H1 (cell line): ENCODE results near the gene CPO.

Experiments used
- BRCA1 ChIP-seq: IDR thresholded peaks from 2 replicates; pipeline ENCODE4 v1.6.1; 2012; ENCODE audit warnings: low read depth, low read length, improper control_type of control experiment
- CREB1 ChIP-seq: IDR thresholded peaks from 2 replicates; pipeline ENCODE4 v1.6.1; 2012; ENCODE audit warnings: inconsistent platforms
- CTCF ChIP-seq, 3 experiments: IDR thresholded peaks; 1 replicate in 2 of 3; 2 replicates in 1 of 3; pipeline versions ENCODE4 v1.5.1 to v1.6.1; 2011; ENCODE audit warnings: low read length in 3 of 3, mild to moderate bottlenecking in 3 of 3, inconsistent platforms in 2 of 3, low read depth in 1 of 3, moderate library complexity in 1 of 3; ENCODE audit not compliant: insufficient read depth in 1 of 3; ENCODE audit errors: control extremely low read depth in 1 of 3
- JUN ChIP-seq: IDR thresholded peaks from 2 replicates; pipeline ENCODE4 v1.6.1; 2011; ENCODE audit warnings: low read depth, mild to moderate bottlenecking, improper control_type of control experiment, low read length
- POLR2A ChIP-seq, 2 experiments: IDR thresholded peaks; 1 replicate in 1 of 2; 2 replicates in 1 of 2; pipeline ENCODE4 v1.6.1; 2011; ENCODE audit warnings: low read depth in 2 of 2, low read length in 2 of 2, mild to moderate bottlenecking in 2 of 2; ENCODE audit errors: control extremely low read depth in 1 of 2
- SP1 ChIP-seq: IDR thresholded peaks from 2 replicates; pipeline ENCODE4 v1.6.1; 2011; ENCODE audit warnings: low read depth, low read length

DNA sequence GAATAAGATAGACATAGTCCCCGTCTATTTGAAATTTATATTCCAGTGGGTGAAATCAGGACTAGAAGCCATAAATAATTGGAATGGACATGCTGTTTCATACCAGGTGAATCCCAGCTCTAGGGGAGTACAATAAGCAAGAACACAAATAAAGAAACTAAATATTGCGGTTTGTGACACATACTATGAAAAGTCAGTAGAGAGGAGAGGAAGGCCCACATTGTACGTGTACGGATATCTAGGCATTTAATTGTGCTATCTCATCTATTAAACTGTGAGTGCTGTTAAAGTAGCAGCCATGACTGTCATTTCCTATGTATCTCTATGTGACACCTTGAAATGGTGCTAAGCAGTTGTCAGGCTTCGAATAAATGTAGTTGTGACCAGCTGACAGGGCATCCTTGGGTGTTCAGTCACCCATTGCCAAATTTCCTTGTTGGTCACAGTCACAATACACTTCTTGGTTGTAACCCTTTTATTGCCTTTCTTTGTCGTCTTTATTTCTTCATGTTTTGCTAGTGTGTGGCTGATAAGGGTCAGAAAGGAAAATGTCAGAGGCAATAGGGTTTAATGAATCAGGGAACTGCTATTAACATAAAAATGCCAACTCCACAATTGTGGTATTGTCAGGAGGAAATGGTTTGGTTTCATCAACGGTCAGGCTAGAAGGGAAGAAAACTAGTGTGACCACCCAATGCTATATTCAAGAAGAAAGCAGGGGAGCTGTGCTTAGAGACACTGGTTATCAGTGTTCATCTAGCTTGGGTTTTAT, 31.5 kb downstream of the CPO start:
- TF ChIP-seq CTCF (IDR thresholded peaks at IDR 0.05; ENCODE audit: control extremely low read depth in 1 of 3, insufficient read depth in 1 of 3, low read depth in 1 of 3, low read length in 3 of 3): no peak
- TF ChIP-seq BRCA1: no peak
- no peak for TF ChIP-seq JUN
- TF ChIP-seq CREB1: no peak
- TF ChIP-seq SP1: no peak
- TF ChIP-seq POLR2A (IDR thresholded peaks at IDR 0.05; ENCODE audit: control extremely low read depth in 1 of 2, low read depth in 2 of 2, low read length in 2 of 2): no peak
